Activated T-helper 1 cell treated with anti-CD3 and anti-CD28 coated beads, Interleukin-2, amount 50 U/mL, for 16 hours (primary cell): Measurements from ENCODE around the gene PIGZ.

Experiments
- DNase-seq, 2 donors: peaks; one replicate each; pipeline ENCODE4 v3.0.0-alpha.2; 2020; ENCODE audit warnings: low read depth in 1 of 2, low spot score in 1 of 2

PIGZ gene

DNA sequence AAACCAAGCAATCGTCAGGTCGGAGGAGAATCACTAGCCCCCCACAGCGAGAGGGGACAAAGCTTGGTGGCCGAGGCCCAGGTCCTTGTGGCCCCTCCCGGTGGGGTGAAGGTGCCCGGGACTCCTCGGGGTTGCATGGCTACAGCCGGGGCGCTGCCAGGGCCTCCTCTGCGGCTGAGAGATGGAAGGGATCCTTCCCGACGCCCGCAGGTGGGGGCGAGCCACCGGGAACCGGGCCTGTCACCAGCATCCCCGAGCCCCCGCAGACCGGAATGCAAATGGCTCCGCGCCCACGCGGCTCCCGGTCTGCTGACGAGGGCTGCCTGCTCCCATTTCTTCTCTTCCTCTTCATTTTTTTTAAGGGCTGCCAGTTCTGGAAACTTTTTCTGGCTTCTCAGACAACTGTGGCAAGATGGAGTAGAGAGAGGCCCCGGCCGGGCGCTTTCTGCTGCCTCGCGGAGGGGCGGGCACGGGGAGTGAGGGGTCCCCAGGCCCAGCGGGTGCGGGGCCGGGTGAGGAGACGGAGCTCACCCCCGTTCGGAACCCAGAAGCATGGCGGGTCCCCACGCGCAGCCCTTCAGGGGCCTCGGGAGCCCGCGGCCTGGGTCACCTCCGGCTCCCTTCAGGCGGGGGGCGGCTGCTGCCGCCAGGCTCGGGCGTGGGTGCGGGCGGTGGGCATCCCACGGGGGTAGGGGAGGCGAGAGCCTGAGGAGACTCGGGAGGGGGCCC, 33.5 kb upstream of the PIGZ start:
- no peak for DNase-seq

DNA sequence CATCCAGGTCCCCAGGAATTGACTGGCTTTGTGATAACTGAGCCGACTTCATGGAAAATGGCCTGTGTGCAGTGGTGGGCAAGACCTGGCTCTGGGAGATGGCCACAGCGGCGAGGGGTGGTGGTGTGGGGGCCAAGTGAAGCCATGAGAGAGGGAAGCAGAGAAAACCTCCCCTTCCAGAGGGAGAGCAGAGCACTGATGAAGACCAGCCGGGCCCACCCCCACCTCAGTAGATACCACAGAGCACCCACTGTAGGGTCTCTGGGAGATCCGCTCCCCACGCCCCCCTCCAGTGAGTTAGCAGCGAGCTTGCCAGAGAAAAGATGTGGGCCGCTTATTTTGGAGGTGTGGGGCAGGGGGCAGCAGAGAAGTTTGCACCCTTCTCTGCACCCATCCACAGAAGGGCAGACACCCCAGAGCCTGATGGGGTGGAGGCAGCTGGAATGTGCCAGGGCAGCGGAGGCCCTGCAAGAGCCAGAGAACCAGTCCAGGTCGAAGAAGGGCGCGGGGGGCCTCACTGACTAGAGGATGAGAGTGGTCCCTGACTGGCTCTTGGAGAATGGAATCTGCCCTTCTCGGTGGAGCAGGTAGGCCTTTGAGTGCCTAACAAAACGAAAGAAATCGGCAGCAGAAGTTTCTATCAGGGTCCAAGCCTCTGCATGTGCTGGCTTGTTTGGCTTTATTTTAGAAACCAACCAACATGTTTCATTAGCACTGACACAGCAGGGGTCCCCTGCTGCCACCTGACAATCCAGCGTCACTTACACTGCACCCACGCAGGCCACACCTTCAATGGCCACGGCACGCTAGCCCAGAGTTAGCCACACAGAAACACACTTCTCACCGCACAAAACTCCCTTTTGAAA, 32.7 kb upstream of the PIGZ start:
- no peak for DNase-seq

DNA sequence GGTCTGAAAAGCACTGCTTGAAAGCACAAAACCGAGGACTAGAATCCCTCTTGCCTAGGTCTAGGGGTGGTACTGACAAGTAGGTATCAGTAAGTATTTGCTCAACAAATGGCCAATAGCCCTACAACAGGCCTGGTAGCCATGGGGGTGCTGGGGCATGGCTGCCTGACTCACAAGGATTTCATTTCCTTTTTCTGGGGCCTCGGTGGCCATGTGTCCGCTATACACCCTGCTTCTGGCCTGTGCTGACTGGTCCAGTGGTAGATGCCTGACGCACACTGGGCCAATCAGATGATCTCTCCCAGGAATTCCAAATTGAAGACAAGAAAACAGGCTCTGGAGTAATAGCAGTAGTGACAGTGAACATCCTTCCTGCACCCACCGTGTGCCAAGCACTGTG, 31.6 kb upstream of the PIGZ start:
- no peak for DNase-seq

DNA sequence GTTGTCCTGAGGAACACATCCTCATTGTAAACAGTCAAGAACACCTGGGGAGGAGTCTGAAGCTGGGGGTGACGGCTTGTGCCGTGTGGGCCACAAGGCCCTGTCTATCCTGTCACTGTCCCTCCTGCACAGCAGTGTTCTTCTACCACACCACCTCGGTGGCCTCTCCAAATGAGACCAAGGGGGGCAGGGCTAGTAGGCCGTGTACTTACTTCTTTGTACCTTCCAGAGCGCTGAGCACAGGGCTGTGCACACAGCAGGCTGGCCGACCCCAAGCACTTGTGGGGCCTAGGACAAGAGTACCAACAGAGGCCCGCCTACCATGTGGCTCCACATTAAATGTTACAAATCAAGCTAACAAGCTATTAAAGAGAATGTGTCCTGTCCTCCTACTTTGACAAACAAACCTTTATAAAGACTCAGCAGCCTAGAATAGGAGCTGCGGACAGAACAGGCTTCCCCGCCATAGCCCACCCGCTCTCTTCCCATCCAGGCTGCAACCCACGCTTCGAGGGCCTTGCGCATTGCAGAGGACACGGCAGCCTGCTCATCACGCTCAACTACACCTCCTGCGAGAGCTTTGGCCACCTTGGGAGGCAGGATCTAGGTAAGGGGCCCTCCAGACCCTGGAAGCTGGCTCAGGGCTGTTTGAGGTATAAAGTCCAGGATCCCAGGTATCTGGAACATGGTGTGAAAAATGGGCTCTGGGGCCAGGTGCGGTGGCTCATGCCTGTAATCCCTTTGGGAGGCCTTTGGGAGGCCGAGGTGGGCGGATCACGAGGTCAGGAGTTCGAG, 30.5 kb upstream of the PIGZ start:
- no peak for DNase-seq

DNA sequence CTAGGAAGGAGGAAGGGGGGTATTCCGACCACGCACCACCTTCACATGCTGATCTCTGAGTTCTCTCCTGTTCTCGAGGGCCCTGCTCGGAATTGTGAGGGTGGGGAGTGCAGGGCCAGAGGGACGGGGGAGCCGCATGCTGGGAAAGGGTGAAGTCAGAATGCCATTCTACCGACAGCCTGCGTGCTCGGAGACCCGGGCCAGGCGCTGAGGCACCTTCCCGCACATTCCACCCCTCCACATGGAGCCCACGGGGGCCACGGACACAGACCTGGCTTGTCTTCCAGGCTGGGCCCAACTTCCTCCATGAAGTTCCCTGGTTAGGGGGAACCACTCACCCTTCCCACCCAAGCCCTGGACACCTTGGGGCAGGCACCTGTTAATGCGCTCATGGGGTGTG, 28.7 kb upstream of the PIGZ start:
- DNase-seq = no peak

DNA sequence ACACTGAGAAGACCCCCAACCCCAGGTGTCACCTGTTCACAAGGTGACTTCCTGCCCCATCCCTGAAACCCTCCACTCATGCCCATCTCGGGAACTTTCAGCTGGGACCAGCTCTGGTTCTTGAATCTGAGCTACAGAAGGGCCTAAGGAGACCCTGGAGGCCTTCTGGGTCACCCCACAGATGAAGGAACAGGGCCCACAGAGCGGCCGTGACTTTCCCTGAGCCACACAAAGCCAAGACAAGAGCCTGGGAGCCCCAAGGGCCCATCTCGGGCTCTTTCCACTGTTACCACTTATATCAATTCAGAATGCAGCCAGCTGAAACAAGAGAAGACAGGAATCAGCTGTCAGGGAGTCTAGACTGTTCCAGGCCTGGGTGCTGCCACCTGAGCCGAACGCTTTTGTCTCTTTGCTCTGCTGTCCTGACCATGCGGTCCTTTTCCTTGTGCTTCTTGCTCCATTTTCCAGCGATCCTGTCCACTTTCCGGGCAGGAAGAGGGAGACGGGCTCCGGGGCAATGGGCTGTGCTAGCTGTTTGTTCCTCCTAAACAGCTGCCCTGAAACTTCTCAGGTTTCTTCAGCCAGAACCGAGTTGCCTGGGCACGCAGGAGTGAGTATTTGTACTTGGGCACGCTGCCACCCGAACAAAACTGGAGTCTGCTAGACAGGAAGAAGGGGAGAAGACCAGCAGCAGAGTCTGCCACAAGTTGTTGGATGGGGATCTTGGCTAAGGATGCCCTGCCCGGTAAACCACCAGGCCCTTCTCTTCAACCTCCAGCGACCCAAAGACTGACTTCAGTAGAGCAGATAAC, 28.0 kb upstream of the PIGZ start:
- no peak for DNase-seq

DNA sequence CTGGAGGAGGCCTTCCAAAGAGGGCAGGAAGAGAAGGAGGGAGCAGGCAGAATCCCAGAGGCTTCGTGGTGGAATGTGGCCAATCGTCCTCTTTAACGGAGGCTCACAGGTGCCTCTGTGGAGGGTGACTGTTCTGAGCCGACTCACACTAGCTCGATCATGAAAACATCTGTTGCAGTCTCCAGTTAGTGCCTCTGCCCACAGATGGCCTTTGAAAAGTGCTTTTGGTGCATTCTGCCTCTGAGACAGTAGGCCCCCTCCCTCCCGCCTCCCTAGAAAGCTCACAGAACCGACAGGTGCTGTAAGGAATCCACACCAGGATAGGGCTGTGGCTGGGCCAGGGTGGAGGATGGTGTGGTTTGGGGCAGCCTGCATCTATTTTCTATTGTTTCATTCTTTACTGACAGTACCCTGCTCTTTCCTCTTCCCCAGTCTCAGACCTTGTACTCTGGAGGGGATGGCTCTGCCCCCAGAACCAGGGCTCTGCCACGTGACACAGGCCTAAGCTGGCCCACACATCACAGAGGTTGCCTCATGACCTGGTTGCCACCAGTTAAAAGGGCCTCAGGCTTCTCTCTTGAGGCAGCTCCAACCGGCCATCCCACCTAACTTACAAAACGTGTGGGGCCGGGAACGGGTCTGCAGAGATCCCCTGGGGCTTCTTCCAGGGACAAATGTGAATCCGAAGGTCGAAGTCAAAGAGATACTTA, 27.2 kb upstream of the PIGZ start:
- no peak for DNase-seq

DNA sequence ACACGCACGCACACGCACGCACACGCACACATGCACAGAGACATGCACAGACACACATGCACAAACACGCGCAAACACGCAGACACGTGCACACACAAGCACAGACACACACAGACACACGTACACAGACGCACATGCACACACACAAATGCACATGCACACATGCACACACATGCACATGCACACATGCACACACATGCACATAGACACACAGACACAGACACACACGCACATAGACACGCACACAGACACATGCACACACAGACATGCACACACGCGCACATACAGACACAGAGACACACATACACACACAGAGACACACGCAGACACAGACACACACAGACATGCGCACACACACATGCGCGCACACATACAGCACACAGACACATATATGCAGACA, 26.4 kb upstream of the PIGZ start:
- DNase-seq = no peak

DNA sequence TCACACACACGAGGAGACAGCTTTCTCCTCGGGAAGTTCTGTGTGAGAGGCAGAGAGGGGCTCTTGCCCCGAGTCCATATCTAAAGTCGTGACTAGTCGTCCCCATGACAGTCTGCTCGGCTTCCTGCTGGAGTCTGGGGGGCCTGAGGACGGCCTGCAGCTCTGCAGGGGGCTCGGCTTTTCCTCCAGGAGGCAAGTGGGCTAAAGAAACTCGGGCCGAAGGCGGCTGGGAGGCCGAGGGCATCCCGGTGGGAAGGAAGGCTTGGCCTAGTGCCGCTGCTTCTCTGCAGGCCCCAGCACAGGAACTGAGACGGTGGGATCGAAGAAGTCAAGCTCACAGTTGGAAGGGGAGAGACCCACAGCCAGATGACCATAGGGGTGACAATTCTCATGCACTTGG, 25.4 kb upstream of the PIGZ start:
- no peak for DNase-seq

DNA sequence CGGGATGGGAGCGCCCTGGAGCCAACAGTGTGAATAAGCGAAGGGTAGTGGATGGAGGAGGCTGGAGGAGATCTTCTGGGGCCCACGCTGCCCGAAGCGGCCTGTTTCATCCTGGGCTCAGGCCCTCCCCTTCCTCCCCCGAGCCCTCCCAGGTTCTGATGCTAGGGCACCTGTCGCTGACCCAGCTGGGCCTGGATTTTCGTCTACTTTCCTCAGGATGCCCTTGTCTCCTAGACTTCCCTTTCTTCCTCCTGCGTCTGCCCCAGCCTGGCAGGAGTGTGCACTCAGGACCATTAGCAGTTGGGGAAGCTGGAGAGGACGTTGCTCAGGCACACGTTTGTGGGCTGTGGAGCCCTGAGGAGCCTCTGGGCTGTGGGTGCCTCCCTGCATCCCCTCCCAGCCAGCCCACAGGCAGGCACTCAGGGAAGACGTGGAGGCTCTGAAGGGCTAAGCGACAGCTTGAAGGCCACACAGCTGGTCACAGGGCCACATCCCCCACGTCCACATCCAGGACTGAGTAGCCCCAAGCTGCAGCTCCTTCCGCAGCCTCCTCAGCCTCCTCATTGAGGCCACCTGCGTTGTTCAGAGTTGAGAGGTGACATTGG, 23.9 kb upstream of the PIGZ start:
- no peak for DNase-seq

DNA sequence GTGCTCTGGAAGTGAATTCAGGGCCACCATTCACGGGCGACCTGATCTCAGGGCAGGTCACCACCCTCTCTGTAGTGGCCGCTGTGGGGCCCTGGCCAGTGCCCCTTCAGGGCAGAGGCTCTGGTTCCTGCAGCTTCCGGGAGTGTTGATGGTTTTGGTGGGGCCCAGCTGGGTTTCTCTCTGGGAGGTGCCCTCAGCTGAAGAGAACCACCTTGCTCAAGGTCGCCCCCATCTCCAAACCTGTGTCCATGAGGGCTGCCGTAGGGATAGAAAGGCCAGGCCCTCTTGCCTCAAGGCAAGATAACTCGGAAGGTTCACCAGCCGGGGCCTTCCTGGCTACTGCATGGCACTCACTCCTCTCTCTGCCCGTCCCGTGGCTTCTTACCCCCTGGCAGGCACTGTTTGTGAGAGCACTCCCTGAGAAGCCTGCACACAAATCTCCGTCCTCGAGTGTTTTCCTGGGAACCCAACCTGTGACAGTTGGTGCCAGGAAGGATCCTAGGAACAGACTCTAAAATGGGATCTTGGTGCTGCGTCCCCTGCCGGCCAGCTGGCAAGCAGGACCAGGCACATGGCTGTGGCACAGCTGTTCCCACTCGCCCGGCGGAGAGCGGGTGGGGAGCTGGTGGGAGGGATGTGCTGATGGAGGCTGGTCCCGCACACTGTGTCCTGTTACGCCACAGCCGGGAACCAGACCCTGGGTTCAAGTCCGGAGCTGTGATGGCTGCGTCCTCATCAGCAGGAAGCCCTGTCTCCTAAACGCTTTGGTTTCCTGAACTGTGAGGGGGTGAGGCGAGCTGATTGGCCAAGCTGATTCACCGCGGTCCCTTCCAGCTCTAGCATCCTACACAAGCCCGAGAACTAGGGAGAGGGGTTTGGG, 23.2 kb upstream of the PIGZ start:
- no peak for DNase-seq

DNA sequence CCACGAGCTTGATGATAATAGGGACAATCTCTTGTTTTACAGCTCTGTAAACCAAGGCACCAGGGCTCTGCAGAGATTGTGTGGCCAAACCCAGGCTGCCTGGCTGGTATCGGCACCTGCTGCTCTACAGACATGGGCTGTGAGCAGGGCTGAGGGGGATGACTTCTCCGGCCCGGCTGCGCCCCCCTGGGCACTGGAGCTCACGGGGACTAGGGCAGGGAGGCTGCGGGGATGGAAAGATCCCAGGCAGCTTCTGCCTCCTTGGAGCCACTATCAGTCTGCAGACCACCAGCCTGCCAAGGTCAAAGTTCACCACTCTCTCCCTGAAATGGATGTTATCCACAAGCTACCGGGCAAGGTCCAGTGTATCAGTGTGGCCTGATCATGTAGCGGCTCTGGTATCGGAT, 22.0 kb upstream of the PIGZ start:
- DNase-seq = no peak

DNA sequence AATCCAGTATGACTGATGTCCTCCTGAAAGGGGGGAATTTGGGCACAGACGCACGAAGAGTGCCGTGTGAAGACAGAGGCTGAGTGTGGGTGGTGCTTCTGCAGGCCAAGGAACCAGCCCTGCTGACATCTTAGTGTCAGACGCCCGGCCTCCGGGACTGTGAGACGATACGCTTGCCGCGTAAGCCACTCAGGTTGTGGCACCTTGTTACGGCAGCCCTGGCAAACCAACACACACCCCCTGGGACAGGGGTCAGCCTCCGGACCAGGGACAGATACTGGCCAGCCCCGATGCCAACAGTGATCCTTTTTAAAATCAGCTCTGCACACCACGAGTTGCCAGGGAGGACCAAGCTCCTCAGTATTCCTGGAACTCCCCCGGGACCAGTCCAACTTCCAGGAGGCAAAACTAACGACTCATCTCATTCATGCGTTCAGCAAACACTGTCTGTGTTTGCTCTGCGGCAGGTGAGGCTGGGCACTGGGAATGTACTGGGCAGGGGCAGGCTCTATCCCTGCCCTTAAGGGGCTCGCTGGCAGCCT, 21.2 kb upstream of the PIGZ start:
- DNase-seq = no peak

DNA sequence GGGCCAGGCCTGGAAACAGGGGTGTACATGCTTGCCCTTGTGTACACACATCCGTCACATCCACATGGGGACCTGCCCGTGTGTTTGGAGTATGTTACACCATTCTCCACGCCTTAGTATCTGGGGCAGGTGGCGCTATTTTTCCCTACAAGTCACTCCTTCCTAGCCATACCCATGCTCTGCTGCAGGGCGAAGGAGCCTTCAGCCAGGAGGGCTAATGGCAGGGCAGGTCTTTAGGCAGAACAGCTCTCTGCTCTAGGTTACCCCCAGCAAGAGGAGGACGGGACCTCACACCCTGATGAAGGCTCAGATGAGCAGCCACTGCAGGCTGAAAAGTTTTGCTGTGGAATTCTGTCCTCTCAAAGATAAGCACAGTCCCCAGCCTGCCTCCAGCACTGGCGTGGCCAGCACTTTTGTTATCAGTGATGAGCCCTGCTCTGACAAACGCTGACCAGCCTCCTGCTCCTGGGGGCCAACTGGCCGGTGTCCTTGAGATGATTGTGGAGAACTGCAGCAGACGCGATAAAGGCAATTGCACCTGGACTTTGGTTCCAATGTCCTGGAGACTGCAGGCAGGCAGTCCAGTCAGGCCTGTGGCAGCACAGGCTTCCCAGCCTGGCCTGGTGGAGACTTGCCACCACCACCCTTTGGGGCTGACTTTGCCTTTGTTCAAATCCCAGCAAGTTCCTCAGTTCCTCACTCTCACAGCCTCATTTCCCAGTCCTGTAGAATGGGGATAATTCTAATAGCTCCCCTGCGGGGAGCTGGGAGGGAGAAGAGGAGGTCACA, 19.8 kb upstream of the PIGZ start:
- DNase-seq = no peak

DNA sequence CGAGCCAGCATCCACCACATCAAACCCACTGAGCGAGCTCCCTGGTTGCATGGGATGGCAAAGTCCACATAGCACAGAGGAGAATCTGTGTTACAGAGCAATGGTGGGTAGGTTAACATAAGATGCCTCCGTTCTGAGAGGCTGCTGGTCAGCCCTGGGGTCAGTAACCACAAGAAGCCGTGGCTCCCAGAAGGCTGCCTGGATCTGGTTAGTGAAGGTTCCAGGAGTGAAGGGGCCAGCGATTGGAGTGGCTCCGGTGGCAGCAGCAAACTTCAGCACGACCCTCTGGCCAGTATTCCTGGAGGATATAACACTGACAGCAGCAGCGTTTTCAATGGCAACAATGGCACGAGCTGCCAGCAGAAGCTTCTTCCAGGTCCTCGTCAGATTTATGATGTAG, 18.4 kb upstream of the PIGZ start:
- DNase-seq = no peak

DNA sequence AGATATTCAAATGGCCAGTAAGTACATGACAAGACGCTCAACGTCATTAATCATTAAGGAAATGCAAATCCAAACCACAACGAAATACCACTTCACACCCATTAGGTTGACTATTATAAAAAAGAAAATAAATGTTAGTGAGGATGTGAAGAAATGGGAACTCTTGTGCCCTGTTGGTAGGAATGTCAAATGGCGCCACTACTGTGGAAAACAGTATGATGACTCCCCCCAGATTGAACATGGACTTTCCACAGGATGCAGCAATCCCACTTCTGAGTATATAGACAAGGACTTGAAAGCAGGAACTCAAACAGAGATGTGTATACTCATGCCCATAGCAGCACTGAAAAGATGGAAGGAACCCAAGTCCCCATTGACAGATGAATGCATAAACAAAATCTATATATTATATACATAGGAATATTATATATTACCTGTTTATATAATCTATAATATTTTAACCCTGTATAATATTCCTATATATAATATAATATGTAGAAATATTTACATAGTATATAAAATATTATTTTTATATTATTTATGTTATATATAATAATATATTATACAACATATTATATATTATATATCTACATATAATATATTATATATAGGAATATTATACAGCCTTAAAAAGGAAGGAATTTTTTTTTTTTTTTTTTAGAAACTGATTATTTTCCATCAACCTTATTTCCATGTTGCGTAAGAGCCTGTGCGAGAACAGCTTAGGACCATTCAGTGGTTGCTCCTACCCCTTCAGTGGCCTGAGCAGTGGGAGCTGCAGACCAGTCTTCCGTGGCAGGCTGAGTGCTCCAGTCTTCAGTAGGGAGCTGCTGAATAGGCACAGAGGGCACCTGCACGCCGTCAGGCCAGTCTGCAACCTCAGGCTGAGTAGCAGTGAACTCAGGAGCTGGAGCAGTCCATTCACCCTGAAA, 17.6 kb upstream of the PIGZ start:
- no peak for DNase-seq

DNA sequence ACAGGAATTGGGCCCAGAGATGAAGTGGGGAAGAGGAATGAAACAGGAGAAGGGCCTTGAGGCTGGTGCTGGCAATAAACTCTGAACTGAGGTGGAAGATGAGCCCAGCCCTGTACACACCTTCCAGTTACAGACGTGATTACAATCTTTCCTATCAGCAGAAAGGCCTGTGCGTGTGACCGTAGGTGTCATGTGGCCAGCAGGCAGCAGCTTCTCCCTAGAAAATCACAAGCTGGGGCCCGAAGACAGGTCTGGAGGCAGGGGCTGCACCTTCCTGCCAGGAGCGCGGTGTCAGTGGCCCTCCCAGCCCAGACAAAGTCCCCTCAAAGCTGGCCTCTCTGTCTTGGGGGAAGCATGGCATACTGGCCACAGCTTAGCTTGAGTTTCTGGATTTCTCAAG, 16.7 kb upstream of the PIGZ start:
- no peak for DNase-seq
